Fibroblast of skin of scalp (primary cell): ENCODE results near the gene UNC93A.
"Not testable (repeated sequence)": the region's sequence is repeated elsewhere in the genome, so short reads cannot be mapped to it uniquely, and the experiment has no call there.

ENCODE experiments used
- DNase-seq: peaks from one replicate; pipeline ENCODE4 v3.0.0-alpha.2; 2013

UNC93A gene

GRCh38 chr6:167293590-167294091, 2.5 kb downstream of the UNC93A start:
- no peak for DNase-seq

GRCh38 chr6:167294241-167294640, 3.1 kb downstream of the UNC93A start:
- no peak for DNase-seq

- no peak for DNase-seq
These were observed 3.8 kb downstream of the UNC93A start for GRCh38 chr6:167294651-167295494.

GRCh38 chr6:167295495-167296292, 4.6 kb downstream of the UNC93A start:
- no peak for DNase-seq

GRCh38 chr6:167296293-167296690, 5.2 kb downstream of the UNC93A start:
- DNase-seq = no peak

- no peak for DNase-seq
These were observed 5.8 kb downstream of the UNC93A start for GRCh38 chr6:167296902-167297301.

- no peak for DNase-seq
These were observed 7.0 kb downstream of the UNC93A start for GRCh38 chr6:167298127-167298526.

- DNase-seq = no peak
These were observed 8.7 kb downstream of the UNC93A start for GRCh38 chr6:167299641-167300308.

- DNase-seq = no peak
These were observed 10.0 kb downstream of the UNC93A start for GRCh38 chr6:167300902-167301777.

GRCh38 chr6:167302074-167302473, 11.0 kb downstream of the UNC93A start:
- DNase-seq = no peak

- DNase-seq = no peak
These were observed 11.7 kb downstream of the UNC93A start for GRCh38 chr6:167302796-167303195.

- no peak for DNase-seq
These were observed 12.8 kb downstream of the UNC93A start for GRCh38 chr6:167303675-167304625.

- no peak for DNase-seq
These were observed 13.8 kb downstream of the UNC93A start for GRCh38 chr6:167304912-167305311.

- DNase-seq = no peak
These were observed 14.7 kb downstream of the UNC93A start for GRCh38 chr6:167305796-167306195.

- DNase-seq = peak; percentile 8
These were observed 15.4 kb downstream of the UNC93A start for GRCh38 chr6:167306401-167306998.

GRCh38 chr6:167307342-167307955, 16.3 kb downstream of the UNC93A start:
- DNase-seq = no peak

- no peak for DNase-seq
These were observed 17.1 kb downstream of the UNC93A start for GRCh38 chr6:167308207-167308606.

- DNase-seq = not testable (repeated sequence)
These were observed 18.5 kb downstream of the UNC93A start for GRCh38 chr6:167309355-167310192.

- no peak for DNase-seq
These were observed 20.2 kb downstream of the UNC93A start for GRCh38 chr6:167311286-167311685.
